Peyer's patch (tissue), 4 donors: ENCODE measurements around the gene MTMR10.

ENCODE experiments used
- POLR2A ChIP-seq, 2 donors: fragments of 450-650 bp; IDR thresholded peaks; one replicate each; pipeline ENCODE4 v1.5.1; 2017; ENCODE audit warnings: antibody characterized with exemption in 2 of 2, mild to moderate bottlenecking in 2 of 2, moderate library complexity in 2 of 2
- TF ChIP-seq, protein P1 (sequence below), 6 experiments: fragments of 450-650 bp in 4 of 6; fragments of 200-600 bp in 2 of 6; sonication (generic) in 1 of 6; IDR thresholded peaks; one replicate each; pipeline ENCODE4 v1.5.1; 2017 to 2019; ENCODE audit warnings: antibody characterized with exemption in 6 of 6, mild to moderate bottlenecking in 3 of 6, moderate library complexity in 1 of 6

DNA sequence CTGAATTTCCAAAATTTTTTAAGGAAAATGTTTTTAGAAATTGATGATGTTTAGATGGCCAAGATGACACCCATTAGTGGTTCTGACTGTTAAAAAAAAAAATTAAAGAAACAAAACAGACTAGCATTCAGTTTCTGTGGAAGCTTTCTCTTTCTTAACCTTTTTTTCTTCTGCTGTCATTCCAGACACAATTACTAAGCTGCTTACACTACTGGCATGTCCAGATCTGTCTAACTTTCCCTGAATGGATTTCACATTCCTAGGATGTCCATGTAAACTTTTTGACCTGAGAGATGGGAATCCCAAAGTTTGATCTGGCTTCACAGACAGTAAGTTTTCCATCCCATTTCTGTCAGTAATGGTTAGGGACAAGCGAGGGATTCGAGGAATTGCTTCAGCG lies 10.3 kb upstream of the MTMR10 start:
- TF ChIP-seq, protein P1, sequence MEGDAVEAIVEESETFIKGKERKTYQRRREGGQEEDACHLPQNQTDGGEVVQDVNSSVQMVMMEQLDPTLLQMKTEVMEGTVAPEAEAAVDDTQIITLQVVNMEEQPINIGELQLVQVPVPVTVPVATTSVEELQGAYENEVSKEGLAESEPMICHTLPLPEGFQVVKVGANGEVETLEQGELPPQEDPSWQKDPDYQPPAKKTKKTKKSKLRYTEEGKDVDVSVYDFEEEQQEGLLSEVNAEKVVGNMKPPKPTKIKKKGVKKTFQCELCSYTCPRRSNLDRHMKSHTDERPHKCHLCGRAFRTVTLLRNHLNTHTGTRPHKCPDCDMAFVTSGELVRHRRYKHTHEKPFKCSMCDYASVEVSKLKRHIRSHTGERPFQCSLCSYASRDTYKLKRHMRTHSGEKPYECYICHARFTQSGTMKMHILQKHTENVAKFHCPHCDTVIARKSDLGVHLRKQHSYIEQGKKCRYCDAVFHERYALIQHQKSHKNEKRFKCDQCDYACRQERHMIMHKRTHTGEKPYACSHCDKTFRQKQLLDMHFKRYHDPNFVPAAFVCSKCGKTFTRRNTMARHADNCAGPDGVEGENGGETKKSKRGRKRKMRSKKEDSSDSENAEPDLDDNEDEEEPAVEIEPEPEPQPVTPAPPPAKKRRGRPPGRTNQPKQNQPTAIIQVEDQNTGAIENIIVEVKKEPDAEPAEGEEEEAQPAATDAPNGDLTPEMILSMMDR (IDR thresholded peaks at IDR 0.05), result no peak
- TF ChIP-seq POLR2A (IDR thresholded peaks at IDR 0.05), result no peak
